ENCODE results near the gene VWA5B2.

VWA5B2 gene

GRCh38 chr3:184223946-184224345, 5.4 kb upstream of the VWA5B2 start:
- no peak for DNase-seq (ENCODE audit: low read depth)

DNA sequence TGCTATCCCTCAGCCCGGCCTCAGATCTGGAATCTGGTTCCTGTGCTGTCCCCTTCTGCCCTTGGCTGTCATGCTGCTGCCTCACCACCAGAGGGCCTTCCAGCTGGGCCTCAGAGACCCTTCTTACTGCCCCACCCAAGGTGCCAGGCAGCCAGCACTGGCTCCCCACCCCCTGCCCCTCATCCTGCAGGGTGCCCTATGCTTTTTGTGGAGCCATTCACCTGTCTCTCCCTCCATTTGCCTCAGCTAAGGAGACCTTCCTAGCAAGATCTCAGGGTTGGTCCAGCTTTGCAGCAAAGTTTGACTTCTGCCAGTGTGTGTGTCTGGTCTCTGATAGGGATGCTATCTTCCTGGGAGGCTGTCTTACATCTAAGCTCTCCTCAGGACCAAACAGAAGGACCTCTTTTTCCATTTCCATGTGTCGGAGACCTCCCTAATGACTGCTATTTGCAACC, 1.9 kb upstream of the VWA5B2 start:
- DNase-seq (ENCODE audit: low read depth) = peak; percentile 33

GRCh38 chr3:184228376-184229137, 828 bp upstream of the VWA5B2 start:
- DNase-seq (ENCODE audit: low read depth) = no peak

- DNase-seq (ENCODE audit: low read depth) = no peak
These were observed 757 bp downstream of the VWA5B2 start for GRCh38 chr3:184230081-184230602.

DNA sequence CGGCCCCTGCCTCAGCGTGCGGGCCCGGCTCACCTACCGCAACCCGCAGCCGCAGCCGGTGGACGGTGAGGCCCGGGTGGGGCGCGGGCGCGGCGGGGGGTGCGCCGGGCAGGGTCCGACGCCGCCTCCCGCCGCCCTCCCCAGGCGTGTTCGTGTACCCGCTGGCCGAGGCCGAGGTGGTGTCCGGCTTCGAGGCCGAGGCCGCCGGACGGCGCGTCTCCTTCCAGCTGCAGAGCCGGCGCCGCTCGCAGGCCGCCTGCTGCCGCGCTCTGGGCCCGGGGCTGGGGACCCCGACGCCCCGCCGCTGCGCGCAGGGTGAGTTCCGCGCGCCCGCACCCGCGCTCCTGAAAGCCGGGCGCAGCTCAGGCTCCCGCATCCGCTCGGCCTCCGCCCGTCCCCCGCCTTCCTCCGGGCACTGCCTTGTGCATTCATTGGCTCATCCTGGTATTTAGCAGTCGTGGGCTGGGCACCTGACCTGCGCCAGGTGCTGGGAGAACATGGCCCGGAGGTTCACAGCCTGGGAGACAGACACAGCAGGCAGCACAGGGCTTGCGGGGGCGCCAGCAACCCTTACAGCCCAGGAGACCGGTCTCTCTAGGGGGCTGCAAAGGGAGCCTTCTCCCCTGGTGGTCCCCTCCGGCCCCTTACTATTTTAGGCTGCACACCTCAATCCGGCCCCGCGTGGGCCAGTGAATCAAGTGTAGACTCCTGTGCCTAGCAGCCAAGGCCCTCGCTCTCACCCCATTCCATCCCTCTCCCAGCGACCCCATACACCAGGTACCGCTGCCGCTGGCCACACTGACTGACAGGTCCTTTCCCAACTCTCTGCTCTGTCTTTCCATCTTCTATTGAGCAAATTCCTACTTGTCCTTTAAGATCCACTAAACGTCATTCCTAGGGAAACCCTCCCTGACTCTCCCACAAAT, 1.5 kb downstream of the VWA5B2 start:
- no peak for DNase-seq (ENCODE audit: low read depth)

GRCh38 chr3:184231671-184232070, 2.3 kb downstream of the VWA5B2 start:
- no peak for DNase-seq (ENCODE audit: low read depth)

- DNase-seq (ENCODE audit: low read depth) = no peak
These were observed 3.9 kb downstream of the VWA5B2 start for GRCh38 chr3:184233127-184233843.

- no peak for DNase-seq (ENCODE audit: low read depth)
These were observed 4.8 kb downstream of the VWA5B2 start for GRCh38 chr3:184234224-184234623.

GRCh38 chr3:184234671-184235380, 5.4 kb downstream of the VWA5B2 start:
- no peak for DNase-seq (ENCODE audit: low read depth)

DNA sequence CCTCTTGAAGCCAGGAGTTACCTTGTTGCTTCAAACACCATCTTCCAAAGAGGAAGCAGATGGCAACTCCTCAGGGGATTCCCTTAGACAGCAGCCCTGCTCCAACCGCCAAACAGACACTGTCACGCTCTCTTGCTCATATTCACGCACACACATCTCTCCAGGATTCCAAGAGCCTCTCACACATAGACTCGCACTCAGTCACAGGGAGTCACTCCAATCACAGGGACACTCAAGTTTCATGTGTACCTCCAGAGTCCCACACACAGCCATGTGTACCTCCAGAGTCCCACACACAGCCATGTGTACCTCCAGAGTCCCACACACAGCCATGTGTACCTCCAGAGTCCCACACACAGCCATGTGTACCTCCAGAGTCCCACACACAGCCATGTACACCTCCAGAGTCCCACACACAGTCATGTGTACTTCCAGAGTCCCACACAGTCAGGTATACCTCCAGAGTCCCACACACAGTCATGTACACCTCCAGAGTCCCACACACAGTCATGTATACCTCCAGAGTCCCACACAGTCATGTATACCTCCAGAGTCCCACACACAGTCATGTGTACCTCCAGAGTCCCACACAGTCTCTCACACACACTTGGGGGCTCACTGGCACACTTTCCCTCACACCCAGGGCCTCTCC, 6.1 kb downstream of the VWA5B2 start:
- no peak for DNase-seq (ENCODE audit: low read depth)

GRCh38 chr3:184236033-184236410, 6.6 kb downstream of the VWA5B2 start:
- no peak for DNase-seq (ENCODE audit: low read depth)

DNA sequence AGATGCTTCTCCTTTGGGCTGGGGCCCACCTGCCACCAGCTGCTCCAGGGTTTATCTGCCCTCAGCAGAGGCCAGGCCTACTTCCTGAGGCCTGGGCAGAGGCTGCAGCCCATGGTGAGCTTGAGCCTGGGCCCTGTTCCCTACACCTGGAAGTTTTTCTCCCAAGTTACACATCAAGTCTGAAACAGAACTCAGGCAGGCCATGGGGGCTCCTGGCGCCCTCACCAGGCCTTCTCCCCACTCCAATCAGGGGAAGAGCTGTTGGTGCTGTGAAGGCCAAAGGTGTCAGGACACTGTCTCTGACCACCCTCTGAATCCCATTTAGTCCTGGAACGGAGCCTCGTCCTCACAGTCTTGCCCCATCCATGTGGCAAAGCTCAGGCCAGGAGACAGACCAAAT, 7.3 kb downstream of the VWA5B2 start:
- no peak for DNase-seq (ENCODE audit: low read depth)

DNA sequence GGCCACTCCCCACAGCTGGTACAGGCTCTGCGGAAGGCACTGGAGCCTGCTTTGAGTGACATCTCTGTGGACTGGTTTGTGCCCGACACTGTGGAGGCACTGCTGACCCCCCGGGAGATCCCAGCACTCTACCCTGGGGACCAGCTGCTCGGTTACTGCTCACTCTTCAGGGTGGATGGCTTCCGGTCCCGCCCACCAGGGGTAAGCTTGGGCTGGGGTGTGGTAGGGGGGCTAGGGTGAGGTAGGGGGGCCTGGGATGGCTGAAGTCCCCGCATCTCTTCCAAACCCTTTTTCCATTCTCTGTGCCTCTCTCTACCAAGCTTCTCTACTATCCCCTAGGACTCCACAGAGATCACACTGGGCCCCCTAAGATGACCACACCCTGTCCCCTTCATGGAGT, 7.8 kb downstream of the VWA5B2 start:
- no peak for DNase-seq (ENCODE audit: low read depth)

- no peak for DNase-seq (ENCODE audit: low read depth)
These were observed 8.4 kb downstream of the VWA5B2 start for GRCh38 chr3:184237807-184238206.

DNA sequence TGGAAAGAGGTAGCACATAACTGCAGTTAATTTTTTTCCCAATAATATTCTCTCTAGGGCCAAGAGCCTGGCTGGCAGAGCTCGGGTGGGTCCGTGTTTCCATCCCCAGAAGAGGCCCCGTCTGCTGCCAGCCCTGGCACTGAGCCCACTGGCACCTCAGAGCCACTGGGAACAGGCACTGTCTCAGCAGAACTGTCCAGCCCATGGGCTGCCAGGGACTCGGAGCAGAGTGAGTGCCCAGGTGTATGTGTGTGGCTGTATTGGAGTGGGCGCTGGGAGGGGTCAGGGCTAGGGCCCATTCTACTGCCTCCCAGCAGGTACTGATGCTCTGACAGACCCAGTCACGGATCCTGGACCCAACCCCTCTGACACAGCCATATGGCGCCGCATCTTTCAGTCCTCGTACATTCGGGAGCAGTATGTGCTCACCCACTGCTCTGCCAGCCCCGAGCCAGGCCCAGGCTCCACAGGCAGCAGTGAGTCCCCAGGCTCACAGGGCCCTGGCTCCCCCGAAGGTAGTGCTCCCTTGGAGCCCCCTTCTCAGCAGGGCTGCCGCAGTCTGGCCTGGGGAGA, 8.9 kb downstream of the VWA5B2 start:
- DNase-seq (ENCODE audit: low read depth) = no peak

DNA sequence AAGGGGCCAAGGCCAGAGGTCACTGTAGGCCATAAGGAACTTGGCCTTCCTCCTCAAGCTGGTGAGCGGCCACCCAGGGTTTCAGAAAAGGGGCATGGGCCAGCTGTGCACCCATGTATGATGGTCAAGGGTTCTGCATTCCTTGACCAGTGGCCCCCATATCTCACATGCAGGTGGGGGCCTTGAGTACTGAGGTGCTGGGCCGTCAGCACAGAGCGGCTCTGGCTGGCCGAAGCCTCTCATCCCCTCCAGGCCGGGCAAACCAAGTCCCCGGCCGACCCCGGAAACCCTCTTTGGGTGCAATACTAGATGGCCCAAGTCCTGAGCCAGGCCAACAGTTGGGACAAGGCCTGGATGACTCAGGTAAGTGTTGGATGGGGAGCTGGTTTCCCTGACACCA, 9.8 kb downstream of the VWA5B2 start:
- DNase-seq (ENCODE audit: low read depth) = no peak

GRCh38 chr3:184239708-184240107, 10.3 kb downstream of the VWA5B2 start:
- no peak for DNase-seq (ENCODE audit: low read depth)

DNA sequence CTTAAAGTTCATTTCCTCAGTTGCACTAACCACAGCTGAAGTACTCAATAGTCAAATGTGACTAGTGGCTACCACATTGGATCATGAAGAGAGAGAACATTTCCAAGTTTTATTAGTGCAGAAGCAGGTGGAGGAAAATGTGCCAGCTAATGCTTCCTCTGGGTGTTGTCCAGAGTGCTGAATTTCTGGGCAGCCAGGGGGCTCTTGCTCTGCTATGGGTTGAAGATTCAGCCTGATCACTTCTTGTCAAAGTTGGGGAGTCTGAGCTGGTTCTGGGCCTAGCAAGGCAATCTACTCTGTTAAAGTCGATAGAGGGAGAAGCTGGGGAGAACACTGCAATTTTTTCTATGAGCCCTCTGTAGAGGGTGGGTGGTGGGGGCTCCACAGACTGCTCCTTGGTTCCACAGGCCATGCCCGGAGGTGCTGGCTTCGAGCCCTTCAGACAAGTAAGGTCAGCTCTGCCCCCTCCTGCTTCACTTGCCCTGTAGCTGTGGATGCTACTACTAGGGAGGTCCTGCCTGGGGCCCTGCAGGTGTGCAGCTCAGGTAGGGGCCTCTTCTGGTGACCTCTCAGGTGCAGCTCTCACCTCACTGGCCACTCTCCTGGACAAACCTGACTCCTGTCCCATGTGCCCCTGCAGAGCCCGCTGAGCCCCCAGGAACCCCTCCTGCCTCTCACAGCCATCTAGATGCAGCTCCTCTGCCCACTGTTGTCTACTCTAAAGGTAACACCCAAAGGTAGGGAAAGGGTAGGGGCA, 11.2 kb downstream of the VWA5B2 start:
- no peak for DNase-seq (ENCODE audit: low read depth)

DNA sequence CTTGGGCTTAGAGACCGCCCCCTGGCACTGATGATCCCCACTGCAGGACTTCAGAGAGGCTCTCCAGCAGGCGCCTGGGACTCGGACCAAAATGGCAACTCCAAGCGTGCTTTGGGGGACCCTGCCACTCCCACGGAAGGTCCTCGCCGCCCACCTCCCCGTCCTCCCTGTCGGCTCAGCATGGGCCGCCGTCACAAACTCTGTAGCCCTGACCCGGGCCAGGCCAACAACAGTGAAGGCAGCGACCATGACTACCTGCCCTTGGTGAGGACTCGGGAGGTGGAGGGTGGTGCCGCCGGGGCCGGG, 11.7 kb downstream of the VWA5B2 start:
- DNase-seq (ENCODE audit: low read depth) = no peak
